HG02981 (cell line): Measurements from ENCODE around the gene ZNF148.
"Not testable (repeated sequence)": the region's sequence is repeated elsewhere in the genome, so short reads cannot be mapped to it uniquely, and the experiment has no call there.

Source experiments
- ATAC-seq: cut with Tn5 transposase; IDR thresholded peaks from one replicate; pipeline ENCODE4 v1.9.1; 2021; ENCODE audit warnings: mild to moderate bottlenecking, moderate library complexity; ENCODE audit not compliant: unreplicated experiment

Gene ZNF148, protein sequence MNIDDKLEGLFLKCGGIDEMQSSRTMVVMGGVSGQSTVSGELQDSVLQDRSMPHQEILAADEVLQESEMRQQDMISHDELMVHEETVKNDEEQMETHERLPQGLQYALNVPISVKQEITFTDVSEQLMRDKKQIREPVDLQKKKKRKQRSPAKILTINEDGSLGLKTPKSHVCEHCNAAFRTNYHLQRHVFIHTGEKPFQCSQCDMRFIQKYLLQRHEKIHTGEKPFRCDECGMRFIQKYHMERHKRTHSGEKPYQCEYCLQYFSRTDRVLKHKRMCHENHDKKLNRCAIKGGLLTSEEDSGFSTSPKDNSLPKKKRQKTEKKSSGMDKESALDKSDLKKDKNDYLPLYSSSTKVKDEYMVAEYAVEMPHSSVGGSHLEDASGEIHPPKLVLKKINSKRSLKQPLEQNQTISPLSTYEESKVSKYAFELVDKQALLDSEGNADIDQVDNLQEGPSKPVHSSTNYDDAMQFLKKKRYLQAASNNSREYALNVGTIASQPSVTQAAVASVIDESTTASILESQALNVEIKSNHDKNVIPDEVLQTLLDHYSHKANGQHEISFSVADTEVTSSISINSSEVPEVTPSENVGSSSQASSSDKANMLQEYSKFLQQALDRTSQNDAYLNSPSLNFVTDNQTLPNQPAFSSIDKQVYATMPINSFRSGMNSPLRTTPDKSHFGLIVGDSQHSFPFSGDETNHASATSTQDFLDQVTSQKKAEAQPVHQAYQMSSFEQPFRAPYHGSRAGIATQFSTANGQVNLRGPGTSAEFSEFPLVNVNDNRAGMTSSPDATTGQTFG

GRCh38 chr3:125374996-125375941 lies at the start of gene ZNF148:
Gene ZNF148, minus strand, starts transcription at chr3:125375325. Its CDS starts 61,685 bp downstream, at chr3:125313640.
- peak; percentile 78 for ATAC-seq

GRCh38 chr3:125418306-125418705 lies 43.2 kb upstream of the ZNF148 start:
- ATAC-seq: no peak

- ATAC-seq: no peak
Observed at GRCh38 chr3:125416235-125416634, 41.1 kb upstream of the ZNF148 start.

DNA sequence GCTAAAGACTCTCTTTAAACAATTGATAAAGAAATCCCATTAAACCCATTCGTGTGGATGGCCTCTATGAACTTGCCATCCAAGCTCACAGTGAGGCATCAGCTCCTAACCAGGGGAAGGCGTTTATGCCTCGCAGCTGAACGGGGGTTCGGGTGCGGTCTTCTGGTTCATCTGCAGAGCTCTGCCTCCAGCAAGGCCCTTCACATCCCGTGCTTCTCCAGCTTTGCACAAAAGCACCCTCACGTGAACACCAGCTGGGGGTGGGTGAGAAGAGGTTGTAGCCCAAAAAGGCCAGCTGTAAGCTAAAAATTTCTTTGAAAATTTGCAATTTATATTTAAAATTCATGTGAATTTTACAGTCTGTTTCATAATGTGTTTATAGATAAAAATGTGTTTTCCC lies 39.5 kb upstream of the ZNF148 start:
- ATAC-seq: no peak

GRCh38 chr3:125410922-125411321 lies 35.8 kb upstream of the ZNF148 start:
- no peak for ATAC-seq

- no peak for ATAC-seq
Observed at GRCh38 chr3:125406070-125406469, 30.9 kb upstream of the ZNF148 start.

DNA sequence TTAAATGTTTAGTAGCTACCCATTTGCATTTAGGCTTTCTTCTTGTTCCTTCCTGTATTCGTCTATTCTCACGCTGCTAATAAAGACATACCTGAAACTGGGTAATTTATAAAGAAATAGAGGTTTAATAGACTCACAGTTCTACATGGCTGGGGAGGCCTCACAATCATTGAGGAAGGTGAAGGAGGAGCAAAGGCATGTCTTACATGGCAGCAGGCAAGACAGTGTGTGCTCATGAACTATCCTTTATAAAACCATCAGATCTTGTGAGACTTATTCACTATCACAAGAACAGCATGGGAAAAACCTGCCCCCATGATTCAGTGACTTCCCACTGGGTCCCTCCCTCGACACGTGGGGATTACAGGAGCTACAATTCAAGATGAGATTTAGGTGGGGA lies 30.4 kb upstream of the ZNF148 start:
- not testable (repeated sequence) for ATAC-seq

DNA sequence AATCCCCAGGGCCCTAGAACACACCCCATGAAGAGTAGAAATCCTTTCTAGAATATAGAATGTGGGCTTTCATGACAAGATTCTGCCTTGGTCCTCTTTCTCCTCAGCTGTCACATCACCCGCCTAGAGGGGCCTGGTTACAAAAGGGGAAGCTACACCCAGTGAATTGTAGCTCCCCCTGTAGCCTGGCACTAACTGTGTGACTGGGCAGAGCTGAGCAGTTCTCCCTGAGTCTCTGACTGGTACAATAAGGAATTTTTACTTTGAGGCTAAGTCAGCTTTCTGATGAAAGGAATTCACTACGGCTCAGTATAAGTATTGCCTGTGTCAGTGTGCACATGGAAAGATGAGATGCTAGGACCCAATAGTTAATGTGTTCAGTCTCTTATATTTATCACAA lies 28.7 kb upstream of the ZNF148 start:
- no peak for ATAC-seq

DNA sequence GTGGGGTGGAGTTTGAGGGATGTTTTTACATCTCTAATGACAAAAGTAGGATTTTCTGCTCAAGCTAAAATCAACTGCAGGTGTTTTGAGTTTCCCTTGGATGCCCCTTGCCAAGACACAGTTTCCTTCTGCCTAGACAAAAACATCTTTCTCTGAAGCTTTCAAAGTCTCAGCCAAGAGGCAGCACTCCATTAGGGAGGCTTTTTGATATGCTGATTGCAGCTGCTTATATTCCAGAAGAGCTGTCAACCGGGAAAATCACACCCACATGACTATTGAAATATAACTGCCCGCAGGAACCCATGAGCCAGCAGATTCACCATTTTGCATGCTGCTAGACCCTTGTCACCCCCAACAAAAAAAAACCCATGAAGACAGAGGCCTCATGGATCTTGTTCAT lies 27.5 kb upstream of the ZNF148 start:
- no peak for ATAC-seq

DNA sequence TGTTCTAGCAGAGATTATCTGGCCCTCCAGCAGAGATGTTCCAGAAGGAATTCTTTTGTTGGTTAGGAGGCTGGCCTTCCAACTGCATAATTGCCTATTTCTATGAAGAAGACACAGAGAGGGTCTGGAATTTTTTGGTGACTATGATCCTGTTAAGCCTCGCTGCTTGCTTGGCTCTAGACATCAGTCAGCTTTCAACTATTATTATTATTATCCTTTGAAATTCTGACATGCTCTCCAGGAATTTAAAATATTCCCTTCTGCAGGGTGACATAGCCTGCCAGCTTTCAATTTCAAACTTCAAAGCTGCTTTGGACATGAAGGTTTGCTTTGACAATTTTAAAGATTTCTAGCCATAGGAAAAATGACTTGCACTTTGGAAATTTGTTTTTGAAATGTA lies 26.3 kb upstream of the ZNF148 start:
- no peak for ATAC-seq

DNA sequence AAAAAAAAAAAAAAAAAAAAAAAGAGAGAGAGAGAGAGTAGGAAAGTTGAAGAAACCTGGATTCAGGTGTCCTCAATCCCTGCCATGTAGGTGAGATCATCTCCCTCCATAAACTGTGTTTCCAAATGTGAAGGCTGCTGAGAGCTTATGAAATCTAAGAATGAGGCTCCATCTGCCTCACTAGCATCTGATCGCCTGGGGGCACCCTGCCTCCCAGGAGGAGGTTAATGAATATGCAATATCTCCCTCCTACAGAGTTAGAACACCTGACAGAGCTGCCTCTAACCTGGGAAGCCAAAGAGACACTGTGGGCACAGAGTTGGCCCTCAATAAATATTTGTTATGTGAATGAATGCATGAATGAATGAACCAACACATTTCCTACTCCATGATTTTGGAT lies 23.8 kb upstream of the ZNF148 start:
- ATAC-seq: no peak

DNA sequence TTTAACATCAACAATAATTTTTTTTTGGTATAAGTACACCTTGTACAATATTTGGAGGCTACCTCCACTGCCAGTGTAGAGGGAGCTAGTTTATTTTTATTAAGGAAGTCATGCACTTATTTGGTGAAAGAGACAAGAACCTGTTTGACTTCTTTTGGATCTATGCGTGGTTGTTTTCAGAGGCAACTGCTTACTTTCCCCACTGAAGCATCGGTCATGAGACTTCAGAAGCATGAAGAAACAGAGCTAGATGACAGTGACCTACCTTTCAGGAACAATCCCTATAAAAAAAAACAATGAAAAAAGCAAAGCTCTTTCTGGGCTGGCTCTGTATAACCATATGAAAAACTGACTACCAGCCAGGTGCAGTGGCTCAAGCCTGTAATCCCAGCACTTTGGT lies 20.0 kb upstream of the ZNF148 start:
- no peak for ATAC-seq

DNA sequence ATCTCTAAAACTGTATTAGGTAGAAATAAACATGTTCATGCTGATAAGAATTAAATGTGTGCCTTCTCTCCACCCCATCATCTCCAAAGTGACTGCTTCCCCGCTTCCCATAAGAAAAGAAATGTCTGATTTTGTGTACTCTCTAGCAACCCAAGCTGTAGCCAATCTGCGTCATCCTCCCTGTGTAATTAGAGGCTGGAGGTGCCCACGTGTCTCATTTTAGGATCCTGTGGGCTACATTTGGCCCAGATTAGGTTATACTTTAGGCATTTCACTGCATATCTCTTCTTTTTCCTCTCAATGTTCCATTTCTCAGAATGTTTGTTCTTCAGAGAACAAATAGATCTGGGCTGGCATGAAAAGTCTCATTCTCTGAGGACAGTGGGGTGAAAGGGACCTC lies 19.3 kb upstream of the ZNF148 start:
- ATAC-seq: no peak

DNA sequence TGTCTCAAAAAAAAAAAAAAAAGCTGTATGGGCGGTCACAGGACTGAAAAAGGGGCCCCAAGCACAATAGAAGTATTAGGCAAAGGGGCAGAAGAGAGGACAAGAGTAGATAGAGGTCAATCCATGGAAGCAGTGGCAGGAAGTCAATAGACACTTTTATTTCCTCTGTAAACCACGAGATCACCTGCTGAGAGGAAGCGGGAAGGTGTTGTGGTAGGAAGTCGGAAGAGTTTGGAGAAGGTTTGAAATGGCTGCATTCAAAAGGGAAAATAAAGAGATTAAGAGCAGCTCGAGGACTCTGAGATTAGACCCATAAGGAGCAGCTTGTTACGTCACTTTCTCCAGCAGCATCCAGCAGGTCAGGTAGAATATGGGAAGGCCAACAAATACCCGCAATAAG lies 14.2 kb upstream of the ZNF148 start:
- ATAC-seq: no peak

- ATAC-seq: not testable (repeated sequence)
Observed at GRCh38 chr3:125388369-125388768, 13.2 kb upstream of the ZNF148 start.

DNA sequence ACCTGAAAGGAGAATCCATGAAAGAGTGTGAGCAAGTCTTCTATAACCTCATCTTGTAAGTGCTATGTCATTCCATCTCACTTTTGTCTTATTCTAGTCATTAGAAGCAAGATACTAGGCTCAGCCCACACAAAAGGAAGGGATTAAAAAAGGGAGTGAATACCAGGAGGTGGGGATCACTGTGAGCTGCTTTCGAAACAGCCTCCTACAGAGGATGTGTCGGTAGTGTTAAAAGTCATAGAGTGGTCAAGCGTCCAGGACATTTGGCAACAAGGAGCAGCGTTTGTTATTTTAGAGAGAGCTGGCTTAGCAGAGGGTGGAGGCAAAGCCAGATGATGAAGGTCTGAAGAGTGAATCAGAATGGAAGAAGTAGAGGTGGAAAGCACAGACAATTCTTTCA lies 11.7 kb upstream of the ZNF148 start:
- ATAC-seq: no peak

- no peak for ATAC-seq
Observed at GRCh38 chr3:125383744-125384143, 8.6 kb upstream of the ZNF148 start.

DNA sequence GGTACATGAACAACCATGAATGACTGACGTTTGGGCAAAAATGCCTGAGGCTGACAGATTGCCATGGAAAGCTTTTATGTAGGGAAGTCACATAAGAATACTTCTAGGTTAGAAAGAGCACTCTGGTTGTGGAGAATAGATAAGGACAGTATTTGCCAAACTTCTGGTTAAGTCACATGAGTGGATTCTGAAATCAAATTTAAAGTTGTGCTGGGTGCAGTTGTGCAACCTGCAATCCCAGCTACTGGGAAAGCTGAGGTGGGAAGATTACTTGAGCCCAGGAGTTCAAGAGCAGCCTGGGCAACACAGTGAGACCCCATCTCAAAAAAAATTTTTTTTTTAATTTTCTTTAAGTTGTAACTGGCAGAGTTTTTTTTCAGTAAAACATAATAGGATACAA lies 7.2 kb upstream of the ZNF148 start:
- ATAC-seq: no peak

GRCh38 chr3:125381743-125382142 lies 6.6 kb upstream of the ZNF148 start:
- no peak for ATAC-seq

DNA sequence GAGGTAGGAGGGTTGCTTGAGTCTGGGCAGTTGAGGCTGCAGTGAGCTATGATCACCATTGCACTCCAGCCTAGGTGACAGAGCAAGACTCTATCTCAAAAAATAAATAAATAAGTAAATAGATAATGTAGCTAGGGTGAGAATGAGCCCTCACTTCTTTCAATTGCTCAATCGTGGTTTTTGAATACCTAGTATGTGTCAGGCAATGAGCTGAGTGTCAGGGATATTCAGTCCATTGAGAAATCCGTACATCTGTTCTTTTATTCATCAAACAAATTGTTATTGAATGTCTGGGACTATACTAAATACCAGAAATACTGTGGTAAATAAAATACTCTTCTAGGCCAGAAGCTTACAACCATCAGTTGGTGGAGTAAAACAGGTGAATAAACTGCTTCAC lies 6.2 kb upstream of the ZNF148 start:
- ATAC-seq: no peak

GRCh38 chr3:125379483-125379882 lies 4.4 kb upstream of the ZNF148 start:
- no peak for ATAC-seq
